HepG2 (cell line): ENCODE results near the gene ANO10. TPM values are rescaled to one million over a fixed set of nuclear protein-coding genes. Genes with fewer than 3 reads are reported as not detected.

Experiments used
- AGO1 ChIP-seq: fragments of 200-400 bp; formaldehyde crosslinking; IDR thresholded peaks from 2 replicates; pipeline ENCODE4 v1.6.1; 2017; ENCODE audit warnings: mild to moderate bottlenecking, low read depth, low read length, moderate library complexity; ENCODE audit not compliant: poor library complexity, severe bottlenecking
- HNF4A ChIP-seq: sonication (generic); formaldehyde crosslinking; IDR thresholded peaks from 2 replicates; pipeline ENCODE4 v1.4.0; 2020; ENCODE audit warnings: missing genetic modification reagents
- KDM1A ChIP-seq: IDR thresholded peaks from 2 replicates; pipeline ENCODE4 v1.6.1; 2016; ENCODE audit warnings: missing compliant biosample characterization
- MAF1 ChIP-seq: sonication (generic); formaldehyde crosslinking; IDR thresholded peaks from 2 replicates; pipeline ENCODE4 v1.5.0; 2020; ENCODE audit warnings: missing genetic modification reagents, borderline replicate concordance
- MED1 ChIP-seq: sonication (generic); formaldehyde crosslinking; IDR thresholded peaks from 2 replicates; pipeline ENCODE4 v1.4.0; 2020; ENCODE audit warnings: missing genetic modification reagents
- NFIC ChIP-seq: IDR thresholded peaks from 2 replicates; pipeline ENCODE4 v1.6.1; 2012; ENCODE audit warnings: mild to moderate bottlenecking, low read length, inconsistent platforms
- NPAS2 ChIP-seq: sonication (generic); formaldehyde crosslinking; IDR thresholded peaks from 2 replicates; pipeline ENCODE4 v1.8.0; 2022; ENCODE audit warnings: mild to moderate bottlenecking, missing genetic modification reagents, borderline replicate concordance
- PHB2 ChIP-seq: fragments of 450-650 bp; IDR thresholded peaks from 2 replicates; pipeline ENCODE4 v1.6.1; 2018; ENCODE audit not compliant: partially characterized antibody
- PITX1 ChIP-seq: sonication (generic); formaldehyde crosslinking; IDR thresholded peaks from 2 replicates; pipeline ENCODE4 v1.5.1; 2020; ENCODE audit warnings: mild to moderate bottlenecking, missing genetic modification reagents
- SAP130 ChIP-seq: IDR thresholded peaks from 2 replicates; pipeline ENCODE4 v1.6.1; 2016; ENCODE audit warnings: low read depth
- SSRP1 ChIP-seq: IDR thresholded peaks from 2 replicates; pipeline ENCODE4 v1.6.1; 2016; ENCODE audit warnings: control low read depth
- TEAD2 ChIP-seq: sonication (generic); formaldehyde crosslinking; IDR thresholded peaks from 2 replicates; pipeline ENCODE4 v1.9.0; 2021; ENCODE audit warnings: missing genetic modification reagents
- ZNF567 ChIP-seq: sonication (generic); formaldehyde crosslinking; IDR thresholded peaks from 2 replicates; pipeline ENCODE4 v1.8.1; 2023; ENCODE audit warnings: mild to moderate bottlenecking, missing genetic modification reagents, borderline replicate concordance
- polyA plus RNA-seq, 8 experiments: library from polyadenylated mRNA; depleted of rRNA in 3 of 8; stranded (reverse) in 7 of 8; unstranded in 1 of 8; fragments of >200 nt; fragmentation: Illumina TruSeq in 4 of 8; extraction: Trizol in 4 of 8; gene quantifications; 2 replicates each; pipeline versions ENCODE4 v1.2.1 to v1.2.3, GENCODE V29; 2011 to 2016; ENCODE audit warnings: low read depth in 4 of 8, missing spikeins in 1 of 8, mixed read lengths in 1 of 8; ENCODE audit not compliant: insufficient read depth in 1 of 8
- total RNA-seq, 5 experiments: library from RNA; depleted of rRNA; stranded (reverse); fragments of >200 nt; fragmentation: Illumina TruSeq; extraction: Trizol; gene quantifications; 2 replicates each; pipeline ENCODE4 v1.2.3, GENCODE V29; 2016; ENCODE audit warnings: low read depth in 1 of 5
- TF ChIP-seq, protein P1 (sequence below): sonication (generic); formaldehyde crosslinking; IDR thresholded peaks from 2 replicates; pipeline ENCODE4 v1.5.1; 2020; ENCODE audit warnings: mild to moderate bottlenecking, missing genetic modification reagents, borderline replicate concordance
- TF ChIP-seq, protein P2 (sequence below): sonication (generic); formaldehyde crosslinking; IDR thresholded peaks from 2 replicates; pipeline ENCODE4 v1.5.1; 2020; ENCODE audit warnings: mild to moderate bottlenecking, missing genetic modification reagents, moderate library complexity
- TF ChIP-seq, protein P3 (sequence below): sonication (generic); formaldehyde crosslinking; IDR thresholded peaks from 2 replicates; pipeline ENCODE4 v1.4.0; 2020; ENCODE audit warnings: missing genetic modification reagents, borderline replicate concordance
- TF ChIP-seq, protein P4 (sequence below): sonication (generic); formaldehyde crosslinking; IDR thresholded peaks from 2 replicates; pipeline ENCODE4 v1.4.0; 2020; ENCODE audit warnings: missing genetic modification reagents
- TF ChIP-seq, protein P5 (sequence below): sonication (generic); formaldehyde crosslinking; IDR thresholded peaks from 2 replicates; pipeline ENCODE4 v1.4.0; 2020; ENCODE audit warnings: missing genetic modification reagents

Gene ANO10
- total and polyA plus RNA-seq, 2 of the 13 experiments (the other 11 are each of a cell fraction or from before 2014, with no cell fraction given): 10.4 to 13.1 TPM

DNA sequence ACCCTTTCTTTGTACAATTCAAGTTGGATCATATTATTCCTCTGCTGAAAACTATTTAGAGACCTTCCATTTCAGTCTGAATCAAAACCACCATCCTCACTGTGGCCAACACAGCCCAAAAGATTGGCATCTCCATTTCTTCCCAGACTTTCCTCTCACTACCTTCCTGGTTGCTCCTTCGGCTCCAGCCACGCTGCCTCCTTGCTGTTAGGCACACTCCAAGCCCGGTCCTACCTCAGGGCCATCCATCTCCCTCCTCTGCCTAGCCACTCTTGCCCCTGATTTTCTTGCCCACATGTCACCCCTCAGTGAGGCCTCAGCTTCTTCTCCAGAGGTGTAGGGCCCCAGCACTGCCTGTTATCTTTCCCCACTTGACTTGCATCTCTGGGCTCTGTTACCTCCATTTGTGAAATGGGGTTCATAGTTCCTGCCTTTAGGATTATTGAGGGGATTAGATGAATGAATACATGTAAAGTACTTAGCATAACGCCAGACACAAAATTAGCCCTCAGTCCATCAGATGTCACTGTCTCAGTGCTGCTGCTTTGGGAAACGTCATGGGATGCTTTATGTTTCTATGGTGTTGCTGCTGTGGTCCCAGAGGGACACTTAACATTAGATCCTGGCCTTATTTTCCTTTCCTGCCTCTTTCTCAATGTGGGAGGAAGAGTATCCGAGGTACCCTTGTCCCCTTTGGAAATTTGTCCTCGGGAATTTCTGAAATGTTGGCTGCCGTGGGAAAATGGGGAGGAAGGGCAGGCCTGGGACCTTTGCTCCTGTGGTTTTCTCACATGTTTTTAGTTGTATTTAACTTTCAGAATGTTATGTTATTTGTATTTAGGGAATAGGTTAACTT lies 304.1 kb downstream of the ANO10 start (continued):
- no peak for TF ChIP-seq AGO1
- TF ChIP-seq, protein P1, sequence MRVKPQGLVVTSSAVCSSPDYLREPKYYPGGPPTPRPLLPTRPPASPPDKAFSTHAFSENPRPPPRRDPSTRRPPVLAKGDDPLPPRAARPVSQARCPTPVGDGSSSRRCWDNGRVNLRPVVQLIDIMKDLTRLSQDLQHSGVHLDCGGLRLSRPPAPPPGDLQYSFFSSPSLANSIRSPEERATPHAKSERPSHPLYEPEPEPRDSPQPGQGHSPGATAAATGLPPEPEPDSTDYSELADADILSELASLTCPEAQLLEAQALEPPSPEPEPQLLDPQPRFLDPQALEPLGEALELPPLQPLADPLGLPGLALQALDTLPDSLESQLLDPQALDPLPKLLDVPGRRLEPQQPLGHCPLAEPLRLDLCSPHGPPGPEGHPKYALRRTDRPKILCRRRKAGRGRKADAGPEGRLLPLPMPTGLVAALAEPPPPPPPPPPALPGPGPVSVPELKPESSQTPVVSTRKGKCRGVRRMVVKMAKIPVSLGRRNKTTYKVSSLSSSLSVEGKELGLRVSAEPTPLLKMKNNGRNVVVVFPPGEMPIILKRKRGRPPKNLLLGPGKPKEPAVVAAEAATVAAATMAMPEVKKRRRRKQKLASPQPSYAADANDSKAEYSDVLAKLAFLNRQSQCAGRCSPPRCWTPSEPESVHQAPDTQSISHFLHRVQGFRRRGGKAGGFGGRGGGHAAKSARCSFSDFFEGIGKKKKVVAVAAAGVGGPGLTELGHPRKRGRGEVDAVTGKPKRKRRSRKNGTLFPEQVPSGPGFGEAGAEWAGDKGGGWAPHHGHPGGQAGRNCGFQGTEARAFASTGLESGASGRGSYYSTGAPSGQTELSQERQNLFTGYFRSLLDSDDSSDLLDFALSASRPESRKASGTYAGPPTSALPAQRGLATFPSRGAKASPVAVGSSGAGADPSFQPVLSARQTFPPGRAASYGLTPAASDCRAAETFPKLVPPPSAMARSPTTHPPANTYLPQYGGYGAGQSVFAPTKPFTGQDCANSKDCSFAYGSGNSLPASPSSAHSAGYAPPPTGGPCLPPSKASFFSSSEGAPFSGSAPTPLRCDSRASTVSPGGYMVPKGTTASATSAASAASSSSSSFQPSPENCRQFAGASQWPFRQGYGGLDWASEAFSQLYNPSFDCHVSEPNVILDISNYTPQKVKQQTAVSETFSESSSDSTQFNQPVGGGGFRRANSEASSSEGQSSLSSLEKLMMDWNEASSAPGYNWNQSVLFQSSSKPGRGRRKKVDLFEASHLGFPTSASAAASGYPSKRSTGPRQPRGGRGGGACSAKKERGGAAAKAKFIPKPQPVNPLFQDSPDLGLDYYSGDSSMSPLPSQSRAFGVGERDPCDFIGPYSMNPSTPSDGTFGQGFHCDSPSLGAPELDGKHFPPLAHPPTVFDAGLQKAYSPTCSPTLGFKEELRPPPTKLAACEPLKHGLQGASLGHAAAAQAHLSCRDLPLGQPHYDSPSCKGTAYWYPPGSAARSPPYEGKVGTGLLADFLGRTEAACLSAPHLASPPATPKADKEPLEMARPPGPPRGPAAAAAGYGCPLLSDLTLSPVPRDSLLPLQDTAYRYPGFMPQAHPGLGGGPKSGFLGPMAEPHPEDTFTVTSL (CRISPR knock-in tag): no peak
- TF ChIP-seq, protein P2, sequence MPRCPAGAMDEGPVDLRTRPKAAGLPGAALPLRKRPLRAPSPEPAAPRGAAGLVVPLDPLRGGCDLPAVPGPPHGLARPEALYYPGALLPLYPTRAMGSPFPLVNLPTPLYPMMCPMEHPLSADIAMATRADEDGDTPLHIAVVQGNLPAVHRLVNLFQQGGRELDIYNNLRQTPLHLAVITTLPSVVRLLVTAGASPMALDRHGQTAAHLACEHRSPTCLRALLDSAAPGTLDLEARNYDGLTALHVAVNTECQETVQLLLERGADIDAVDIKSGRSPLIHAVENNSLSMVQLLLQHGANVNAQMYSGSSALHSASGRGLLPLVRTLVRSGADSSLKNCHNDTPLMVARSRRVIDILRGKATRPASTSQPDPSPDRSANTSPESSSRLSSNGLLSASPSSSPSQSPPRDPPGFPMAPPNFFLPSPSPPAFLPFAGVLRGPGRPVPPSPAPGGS: no peak
- peak; percentile 64 for TF ChIP-seq HNF4A (CRISPR knock-in tag)
- TF ChIP-seq, protein P3, sequence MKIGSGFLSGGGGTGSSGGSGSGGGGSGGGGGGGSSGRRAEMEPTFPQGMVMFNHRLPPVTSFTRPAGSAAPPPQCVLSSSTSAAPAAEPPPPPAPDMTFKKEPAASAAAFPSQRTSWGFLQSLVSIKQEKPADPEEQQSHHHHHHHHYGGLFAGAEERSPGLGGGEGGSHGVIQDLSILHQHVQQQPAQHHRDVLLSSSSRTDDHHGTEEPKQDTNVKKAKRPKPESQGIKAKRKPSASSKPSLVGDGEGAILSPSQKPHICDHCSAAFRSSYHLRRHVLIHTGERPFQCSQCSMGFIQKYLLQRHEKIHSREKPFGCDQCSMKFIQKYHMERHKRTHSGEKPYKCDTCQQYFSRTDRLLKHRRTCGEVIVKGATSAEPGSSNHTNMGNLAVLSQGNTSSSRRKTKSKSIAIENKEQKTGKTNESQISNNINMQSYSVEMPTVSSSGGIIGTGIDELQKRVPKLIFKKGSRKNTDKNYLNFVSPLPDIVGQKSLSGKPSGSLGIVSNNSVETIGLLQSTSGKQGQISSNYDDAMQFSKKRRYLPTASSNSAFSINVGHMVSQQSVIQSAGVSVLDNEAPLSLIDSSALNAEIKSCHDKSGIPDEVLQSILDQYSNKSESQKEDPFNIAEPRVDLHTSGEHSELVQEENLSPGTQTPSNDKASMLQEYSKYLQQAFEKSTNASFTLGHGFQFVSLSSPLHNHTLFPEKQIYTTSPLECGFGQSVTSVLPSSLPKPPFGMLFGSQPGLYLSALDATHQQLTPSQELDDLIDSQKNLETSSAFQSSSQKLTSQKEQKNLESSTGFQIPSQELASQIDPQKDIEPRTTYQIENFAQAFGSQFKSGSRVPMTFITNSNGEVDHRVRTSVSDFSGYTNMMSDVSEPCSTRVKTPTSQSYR: no peak
- TF ChIP-seq, protein P4, sequence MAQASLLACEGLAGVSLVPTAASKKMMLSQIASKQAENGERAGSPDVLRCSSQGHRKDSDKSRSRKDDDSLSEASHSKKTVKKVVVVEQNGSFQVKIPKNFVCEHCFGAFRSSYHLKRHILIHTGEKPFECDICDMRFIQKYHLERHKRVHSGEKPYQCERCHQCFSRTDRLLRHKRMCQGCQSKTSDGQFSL (CRISPR knock-in tag): no peak
- TF ChIP-seq KDM1A: no peak
- no peak for TF ChIP-seq MAF1 (CRISPR knock-in tag)
- no peak for TF ChIP-seq TEAD2
- TF ChIP-seq, protein P5, sequence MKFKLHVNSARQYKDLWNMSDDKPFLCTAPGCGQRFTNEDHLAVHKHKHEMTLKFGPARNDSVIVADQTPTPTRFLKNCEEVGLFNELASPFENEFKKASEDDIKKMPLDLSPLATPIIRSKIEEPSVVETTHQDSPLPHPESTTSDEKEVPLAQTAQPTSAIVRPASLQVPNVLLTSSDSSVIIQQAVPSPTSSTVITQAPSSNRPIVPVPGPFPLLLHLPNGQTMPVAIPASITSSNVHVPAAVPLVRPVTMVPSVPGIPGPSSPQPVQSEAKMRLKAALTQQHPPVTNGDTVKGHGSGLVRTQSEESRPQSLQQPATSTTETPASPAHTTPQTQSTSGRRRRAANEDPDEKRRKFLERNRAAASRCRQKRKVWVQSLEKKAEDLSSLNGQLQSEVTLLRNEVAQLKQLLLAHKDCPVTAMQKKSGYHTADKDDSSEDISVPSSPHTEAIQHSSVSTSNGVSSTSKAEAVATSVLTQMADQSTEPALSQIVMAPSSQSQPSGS (CRISPR knock-in tag): no peak
- TF ChIP-seq ZNF567 (CRISPR knock-in tag): 0 out of 2 replicates have a peak, but pooled peaks have one; percentile 54
- TF ChIP-seq SAP130 (CRISPR knock-in tag): peak; percentile 35; the same call in 1 of the 2 replicates
- TF ChIP-seq PITX1 (CRISPR knock-in tag): no peak
- TF ChIP-seq MED1 (CRISPR knock-in tag): peak; percentile 33; the same call in 1 of the 2 replicates
- no peak for TF ChIP-seq NPAS2 (CRISPR knock-in tag)
- peak; percentile 78; the same call in 1 of the 2 replicates for TF ChIP-seq SSRP1 (CRISPR knock-in tag)
- peak; percentile 41; the same call in 1 of the 2 replicates for TF ChIP-seq NFIC
- no peak for TF ChIP-seq PHB2
